Keratinocyte (primary cell): ENCODE results near the gene SDF4.

Experiments
- CTCF ChIP-seq, 3 experiments: IDR thresholded peaks in 1 of 3; conservative IDR thresholded peaks in 1 of 3; optimal IDR thresholded peaks in 1 of 3; 2 replicates in 2 of 3; 3 replicates in 1 of 3; pipeline versions ENCODE3 to v1.5.1; 2011; ENCODE audit warnings: low read length in 3 of 3, mild to moderate bottlenecking in 3 of 3, moderate library complexity in 2 of 3, control low read depth in 1 of 3, inconsistent platforms in 1 of 3; ENCODE audit not compliant: insufficient read depth in 2 of 3; ENCODE audit errors: extremely low read depth in 1 of 3
- EZH2 ChIP-seq: IDR thresholded peaks from one replicate; pipeline ENCODE4 v1.6.1; 2012; ENCODE audit warnings: inconsistent platforms, mild to moderate bottlenecking, low read length, moderate library complexity

GRCh38 chr1:1169429-1170214 lies 62.2 kb downstream of the SDF4 start:
- TF ChIP-seq CTCF (optimal IDR thresholded peaks at IDR 0.05 in 1 of 3, IDR thresholded peaks at IDR 0.05 in 1 of 3, conservative IDR thresholded peaks at IDR 0.05 in 1 of 3; ENCODE audit: extremely low read depth in 1 of 3, insufficient read depth in 2 of 3, low read length in 3 of 3) (no peak), EZH2 (no peak)
